Retinal pigment epithelial cell (primary cell): Measurements from ENCODE around the gene ALDH3B2.
"Not testable (repeated sequence)": the region's sequence is repeated elsewhere in the genome, so short reads cannot be mapped to it uniquely, and the experiment has no call there.

Experiments used
- DNase-seq: peaks from one replicate; pipeline ENCODE4 v3.0.0-alpha.2; 2010; ENCODE audit warnings: low read depth
- H3K4me3 ChIP-seq: 2 replicates; pipeline ENCODE4 v1.5.1; 2011; ENCODE audit warnings: mild to moderate bottlenecking, low read length, control low read depth, moderate library complexity
- CTCF ChIP-seq: conservative IDR thresholded peaks from 2 replicates; pipeline ENCODE4 v1.5.1; 2011; ENCODE audit warnings: low read depth, low read length, control low read depth, inconsistent platforms

ALDH3B2 gene

GRCh38 chr11:67663532-67664212, 10.8 kb downstream of the ALDH3B2 start:
- TF ChIP-seq CTCF: no peak
- H3K4me3 ChIP-seq: no peak overlapping the region
- no peak for DNase-seq

DNA sequence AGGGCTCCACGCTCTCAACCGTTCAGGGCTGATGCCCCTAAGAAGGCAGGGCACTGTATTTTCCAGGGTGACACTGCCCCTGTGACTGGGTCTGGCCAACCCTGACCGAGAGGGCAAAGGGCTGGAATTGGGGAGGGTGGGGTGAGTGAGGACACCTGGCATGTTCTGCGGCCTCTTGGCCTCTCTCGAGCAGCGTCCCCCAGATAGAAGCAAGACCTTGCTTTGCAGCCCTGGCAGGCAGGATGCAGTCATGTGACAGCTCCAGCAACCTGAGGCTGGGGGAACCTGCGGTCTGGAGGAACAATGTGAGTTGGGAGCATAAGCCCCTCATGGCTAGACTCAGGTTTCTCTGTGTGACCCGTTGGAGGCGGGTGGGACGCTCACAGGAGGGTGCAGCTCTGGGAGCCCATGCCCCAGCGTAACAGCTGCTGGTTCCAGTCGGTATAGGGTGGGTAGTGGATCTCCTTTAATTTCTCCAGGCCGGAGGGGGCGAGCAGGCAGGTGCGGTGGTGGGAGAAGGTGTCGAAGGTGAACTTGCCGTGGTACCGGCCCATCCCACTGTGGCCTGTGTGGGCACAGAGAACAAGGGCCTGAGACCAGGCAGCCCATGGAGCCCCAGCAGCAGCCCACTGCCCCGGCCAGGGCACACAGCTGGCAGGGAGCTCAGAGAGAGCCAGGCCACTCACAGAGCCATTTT, 11.4 kb downstream of the ALDH3B2 start:
- no peak overlapping the region for H3K4me3 ChIP-seq
- TF ChIP-seq CTCF: no peak
- DNase-seq: no peak

DNA sequence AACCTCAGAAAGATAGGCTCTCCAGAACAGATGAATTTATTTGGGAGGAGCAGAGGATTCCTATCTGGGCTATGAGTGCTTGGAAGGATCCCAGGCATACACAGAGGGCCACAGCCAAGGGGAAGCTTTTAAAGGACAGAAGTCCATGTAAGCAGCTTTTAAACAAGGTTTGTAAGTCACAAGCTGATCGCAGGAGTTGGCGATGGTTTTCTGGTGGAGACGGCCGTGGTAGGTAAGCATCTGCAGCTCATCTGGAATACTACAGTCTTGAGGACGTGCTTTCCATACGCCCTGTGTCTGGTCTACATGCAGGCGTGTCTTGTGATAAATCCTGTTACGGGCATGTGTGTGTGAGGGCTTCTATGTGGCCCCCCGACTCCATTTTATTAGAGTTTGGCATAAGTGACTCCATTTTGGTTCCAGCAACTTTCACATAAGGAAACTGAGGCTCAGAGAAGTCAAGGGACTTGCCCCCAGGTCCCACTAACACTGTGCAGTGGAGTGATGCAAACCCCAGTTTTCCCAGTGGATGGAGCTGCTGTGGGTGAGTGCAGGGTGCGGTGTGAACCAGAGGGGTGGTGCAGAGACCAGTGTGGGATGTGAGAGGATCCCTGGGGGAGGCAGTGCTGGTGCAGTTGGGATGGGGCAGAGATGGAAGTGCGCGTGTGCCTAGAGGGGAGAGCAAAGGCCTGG, 12.1 kb downstream of the ALDH3B2 start:
- H3K4me3 ChIP-seq: no peak overlapping the region
- no peak for DNase-seq
- TF ChIP-seq CTCF: no peak

GRCh38 chr11:67660752-67661151, 13.7 kb downstream of the ALDH3B2 start:
- not testable (repeated sequence) for DNase-seq, H3K4me3 ChIP-seq

DNA sequence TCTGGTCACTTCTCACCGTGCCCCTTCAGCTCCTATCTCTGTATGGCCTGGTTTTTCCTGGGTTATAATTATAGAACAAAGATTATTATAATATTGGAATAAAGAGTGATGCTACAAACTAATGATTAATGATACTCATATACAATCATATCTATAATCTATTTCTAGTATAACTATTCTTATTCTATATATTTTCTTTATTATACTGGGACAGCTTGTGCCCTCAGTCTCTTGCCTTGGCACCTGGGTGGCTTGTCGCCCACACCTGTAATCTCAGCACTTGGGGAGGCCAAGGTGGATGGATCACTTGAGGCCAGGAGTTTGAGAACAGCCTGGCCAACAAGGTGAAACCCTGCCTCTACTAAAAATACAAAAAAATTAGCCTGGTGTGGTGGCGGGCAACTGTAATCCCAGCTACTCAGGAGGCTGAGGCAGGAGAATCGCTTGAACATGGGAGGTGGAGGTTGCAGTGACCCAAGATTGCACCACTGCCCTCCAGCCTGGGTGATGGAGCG, 14.7 kb downstream of the ALDH3B2 start:
- DNase-seq, H3K4me3 ChIP-seq: not testable (repeated sequence)

- TF ChIP-seq CTCF: no peak
- no peak for DNase-seq
- no peak overlapping the region for H3K4me3 ChIP-seq
Measured at GRCh38 chr11:67657300-67657699, 17.1 kb downstream of the ALDH3B2 start.

DNA sequence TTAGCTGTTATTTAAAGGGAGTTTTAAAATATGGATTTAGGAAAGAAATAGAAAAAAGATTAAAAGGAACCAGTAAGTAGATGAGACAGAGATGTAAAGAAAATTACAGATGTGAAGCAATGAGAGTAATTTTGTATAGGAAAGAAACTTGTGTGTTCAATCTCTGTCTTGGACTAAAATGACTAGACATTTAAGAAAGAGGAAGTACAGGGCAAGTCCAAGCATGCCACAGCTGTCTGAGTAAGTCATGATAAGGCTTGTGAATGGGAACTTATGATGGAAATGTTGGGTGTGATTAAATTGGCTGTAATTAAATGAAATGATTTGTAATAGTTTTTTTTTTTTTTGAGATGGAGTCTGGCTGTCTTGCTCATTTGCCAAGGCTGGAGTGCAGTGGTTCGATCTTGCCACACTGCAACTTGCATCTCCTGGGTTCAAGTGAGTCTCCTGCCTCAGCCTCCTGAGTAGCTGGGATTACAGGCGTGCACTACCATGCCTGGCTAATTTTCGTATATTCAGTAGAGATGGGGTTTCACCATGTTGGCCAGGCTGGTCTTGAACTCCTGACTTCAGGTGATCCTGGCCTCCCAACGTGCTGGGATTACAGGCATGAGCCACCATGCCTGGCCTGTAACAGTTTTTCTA, 18.0 kb downstream of the ALDH3B2 start:
- no peak for DNase-seq
- no peak overlapping the region for H3K4me3 ChIP-seq
- TF ChIP-seq CTCF: no peak
